DOHH2 (cell line): ENCODE results near the gene USP48.

Experiments used
- CTCF ChIP-seq: fragments of 200-600 bp; sonication (generic); IDR thresholded peaks from one replicate; pipeline ENCODE4 v1.5.1; 2014; ENCODE audit warnings: antibody characterized with exemption, mild to moderate bottlenecking, low read depth, low read length; ENCODE audit not compliant: poor library complexity, severe bottlenecking
- EZH2phosphoT487 ChIP-seq: fragments of 200-600 bp; sonication (generic); IDR thresholded peaks from 2 replicates; pipeline ENCODE4 v1.6.1; 2017; ENCODE audit warnings: borderline replicate concordance, mild to moderate bottlenecking, antibody characterized with exemption, low read length, moderate library complexity, mixed read lengths

- TF ChIP-seq CTCF: no peak
- TF ChIP-seq EZH2phosphoT487: no peak
Observed at GRCh38 chr1:21761052-21761451, 21.9 kb downstream of the USP48 start.
